Heart right ventricle (tissue), 16 donors: ENCODE results near the gene STK11. TPM values are rescaled to one million over a fixed set of nuclear protein-coding genes. Genes with fewer than 3 reads are reported as not detected.

ENCODE experiments used
- ATAC-seq, 8 donors: fragments of 200-7000 bp; cut with Tn5 transposase; one replicate each; pipeline ENCODE4 v1.9.1; 2020; ENCODE audit warnings: mild to moderate bottlenecking in 8 of 8, moderate library complexity in 8 of 8, moderate number of reproducible peaks in 1 of 8
- DNase-seq, 2 donors: peaks; one replicate each; pipeline ENCODE4 v3.0.0-alpha.2; 2020
- H3K27ac ChIP-seq, 10 donors: fragments of 200-600 bp; sonication (generic) in 2 of 10; one replicate each; pipeline versions ENCODE4 v1.5.0 to v1.8.0; 2020 to 2022; ENCODE audit warnings: mild to moderate bottlenecking in 3 of 10
- H3K27me3 ChIP-seq, 7 donors: fragments of 200-600 bp; one replicate each; pipeline ENCODE4 v1.8.0; 2021 to 2022; ENCODE audit warnings: mild to moderate bottlenecking in 2 of 7
- H3K36me3 ChIP-seq, 9 donors: fragments of 200-600 bp; sonication (generic) in 1 of 9; one replicate each; pipeline versions ENCODE4 v1.5.0 to v1.8.0; 2020 to 2022; ENCODE audit warnings: mild to moderate bottlenecking in 2 of 9
- H3K4me1 ChIP-seq, 9 donors: fragments of 200-600 bp; sonication (generic) in 1 of 9; one replicate each; pipeline versions ENCODE4 v1.5.0 to v1.8.0; 2020 to 2022; ENCODE audit warnings: mild to moderate bottlenecking in 4 of 9
- H3K4me3 ChIP-seq, 10 donors: fragments of 200-600 bp; sonication (generic) in 2 of 10; one replicate each; pipeline versions ENCODE4 v1.5.0 to v1.8.0; 2020 to 2022; ENCODE audit warnings: mild to moderate bottlenecking in 7 of 10, moderate library complexity in 2 of 10
- H3K9me3 ChIP-seq, 11 donors: fragments of 200-600 bp in 10 of 11; sonication (generic) in 2 of 11; one replicate each; pipeline versions ENCODE4 v1.5.0 to v1.8.0; 2013 to 2022; ENCODE audit warnings: mild to moderate bottlenecking in 2 of 11, control low read depth in 1 of 11, moderate library complexity in 1 of 11
- CTCF ChIP-seq, 9 donors: fragments of 200-600 bp; sonication (generic) in 2 of 9; IDR thresholded peaks; one replicate each; pipeline versions ENCODE4 v1.5.0 to v1.8.0; 2021 to 2022; ENCODE audit warnings: antibody characterized with exemption in 9 of 9, mild to moderate bottlenecking in 5 of 9, moderate library complexity in 1 of 9
- WGBS, 2 donors: extraction: QIAGEN DNeasy Blood & Tissue Kit; methylation state at CpG; one replicate each; pipeline ENCODE4 v1.1.7; 2013; ENCODE audit warnings: inconsistent platforms in 1 of 2; 5-methylcytosine and 5-hydroxymethylcytosine counted together
- intact Hi-C, 10 donors: fragments of 100-400 bp; cut with DNase I; formaldehyde crosslinking; loops; one replicate each; pipeline versions ENCODE4 v1.11.1 to v1.14.2; 2022
- polyA plus RNA-seq, 2 donors: library from polyadenylated mRNA; stranded (reverse); fragments of 200-250 nt; gene quantifications; one replicate each; pipeline ENCODE4 v1.2.3, GENCODE V29; 2013
- total RNA-seq, 10 donors: library from RNA; stranded (reverse); fragmentation: NEBNext Ultra II Directional in 3 of 10; extraction: Animal tissue kit (Norgen Biotek cat#: 25700) in 3 of 10; gene quantifications; one replicate each; pipeline versions ENCODE4 v1.2.1 to v1.2.4, GENCODE V29; 2021 to 2023
- donor health status: Arrhythmogenic right ventricular cardiomyopathy.
- donor health status: ischemic (EF 13 %, LVEDD 7.1; RV severe dilation, severe dysfunction).
- donor health status: healthy with polysubstance abuse.
- donor health status: DM: no; HTN: yes; CAD: no.
- donor health status: DM: no; HTN: no; CAD: no.
- donor health status: ischemic (EF 25% LVEDD 6.9; RV normal size, moderate dysfunction).
- donor health status: ischemic (EF 25% LVEDD 5.7; RV mildly dilated, moderate dysfunction).
- donor health status: healthy.
- donor health status: DM: yes; HTN: yes; CAD: no.
- donor health status: Ischemic cardiomyopathy.
- donor health status: ischemic (EF 35%, LVEDD 5.7; RV mildly dilated, moderate dysfunction).
- donor health status: nonischemic (EF 11% LVEDD 7.7; RV severe dilation, severe dysfunction).
- donor health status: DM: yes; HTN: yes; CAD: no.
- donor health status: PGD.
- donor health status: ischemic (EF 29% LVEDD 5.4; RV normal size, mild dysfunction).
- donor health status: nonischemic (EF 23%, LVEDD 6.1; RV moderate dilation, normal function).

Gene STK11
- total and polyA plus RNA-seq, 12 donors, result 41.1 to 71.6 (median 46.6) TPM

- TF ChIP-seq CTCF (IDR thresholded peaks at IDR 0.05), result no peak
- Histone ChIP-seq H3K27ac (peak overlapping the region; percentile 85 to 100 (median 98)), H3K9me3 (no peaks in the 10 kb centered on the region), H3K4me1 (peaks cover 52 to 94% (median 87%) of the 10 kb centered on the region in 9 donors), H3K36me3 (peaks cover 15 to 56% (median 46%) of the 10 kb centered on the region in 9 donors), H3K27me3 (no peaks in the 10 kb centered on the region), H3K4me3 (peak overlapping the region in 8 of 10 donors; percentile 2 to 96 (median 34))
- no peak for ATAC-seq
- intact Hi-C loops, result no loop called here
- 29 to 45% methylated on average over 15 of the region's 15 CpGs for WGBS, 2 donors
- no peak for DNase-seq
Observed at GRCh38 chr19:1258707-1259205, 53.2 kb downstream of the STK11 start.

GRCh38 chr19:1259206-1259875 is 53.8 kb downstream of the STK11 start:
- Histone ChIP-seq H3K4me1 (peaks cover 46 to 88% (median 81%) of the 10 kb centered on the region in 9 donors), H3K27ac (peak overlapping the region; percentile 85 to 100 (median 98)), H3K4me3 (peak overlapping the region in 8 of 10 donors; percentile 2 to 96 (median 34)), H3K36me3 (peaks cover 15 to 50% (median 40%) of the 10 kb centered on the region in 9 donors), H3K27me3 (no peaks in the 10 kb centered on the region), H3K9me3 (no peaks in the 10 kb centered on the region)
- peak in 1 of 9 donors; percentile 6 for TF ChIP-seq CTCF (IDR thresholded peaks at IDR 0.05)
- intact Hi-C loops, result no loop called here
- WGBS, 2 donors, result 22 to 36% methylated on average over 17 of the region's 17 CpGs
- DNase-seq (peak; percentile 85 to 88), ATAC-seq (peak; percentile 14 to 65 (median 46))

- Histone ChIP-seq H3K9me3 (no peaks in the 10 kb centered on the region), H3K27me3 (no peaks in the 10 kb centered on the region), H3K4me3 (peak overlapping the region in 9 of 10 donors; percentile 24 to 96 (median 69)), H3K36me3 (peaks cover 9 to 42% (median 32%) of the 10 kb centered on the region in 9 donors), H3K4me1 (peaks cover 41 to 84% (median 76%) of the 10 kb centered on the region in 9 donors), H3K27ac (peak overlapping the region; percentile 85 to 100 (median 98))
- intact Hi-C loops, result no loop called here
- 18 to 22% methylated on average over 33 of the region's 33 CpGs for WGBS, 2 donors
- ATAC-seq (peak in 7 of 8 donors; percentile 1 to 18 (median 4)), DNase-seq (no peak)
- TF ChIP-seq CTCF (IDR thresholded peaks at IDR 0.05), result no peak
Observed at GRCh38 chr19:1259876-1260748, 54.5 kb downstream of the STK11 start.
